NCI-H460 (cell line): ENCODE measurements around the gene PPDPF. TPM values are rescaled to one million over a fixed set of nuclear protein-coding genes. Genes with fewer than 3 reads are reported as not detected.
"Not testable (repeated sequence)": the region's sequence is repeated elsewhere in the genome, so short reads cannot be mapped to it uniquely, and the experiment has no call there.

Experiments
- DNase-seq: peaks from one replicate; pipeline ENCODE4 v3.0.0-alpha.2; 2016; ENCODE audit warnings: low read depth; ENCODE audit errors: extremely low read depth
- total RNA-seq: library from RNA; depleted of rRNA; stranded (reverse); fragments of >200 nt; shearing (Covaris generic); gene quantifications from 2 replicates; pipeline ENCODE4 v1.2.3, GENCODE V29; 2014

PPDPF gene
- total RNA-seq, 1 experiment from 2014 or later = 44.7 TPM

DNA sequence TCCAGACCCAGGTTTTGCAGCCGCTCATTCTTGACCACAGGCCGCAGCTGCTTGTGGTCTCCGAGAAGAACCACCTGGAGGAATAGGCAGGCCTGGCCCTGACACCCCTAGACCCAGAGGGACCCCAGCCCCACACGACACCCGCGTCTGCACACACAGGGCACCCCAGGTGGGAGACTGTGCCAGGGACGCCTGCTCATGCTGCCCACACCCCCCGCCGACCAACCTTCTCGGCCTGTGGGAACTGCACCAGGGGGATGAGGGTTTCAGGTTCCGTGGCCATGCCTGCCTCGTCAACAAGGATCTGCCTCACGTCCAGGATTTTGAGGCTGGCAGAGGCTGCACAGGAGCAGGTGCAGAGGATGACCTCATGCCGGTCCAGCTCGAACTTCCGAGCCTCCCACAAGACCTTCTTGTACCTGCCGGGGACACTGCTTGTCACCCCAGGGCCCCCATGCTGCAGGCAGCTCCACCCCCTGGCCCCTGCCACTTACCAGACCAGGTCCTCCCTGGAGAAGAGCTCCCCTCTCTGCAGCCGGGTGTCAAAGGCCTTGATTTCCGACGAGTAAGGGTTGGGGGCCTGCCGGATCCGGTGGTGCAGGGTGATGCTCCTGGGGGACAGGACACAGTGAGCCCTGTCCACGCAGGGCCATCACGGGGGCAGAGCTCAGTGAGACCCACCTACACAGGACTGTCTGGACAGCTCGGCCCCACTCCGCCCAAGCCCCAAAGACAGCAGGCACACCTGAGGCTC is 40.5 kb downstream of the PPDPF start:
- DNase-seq = no peak

DNA sequence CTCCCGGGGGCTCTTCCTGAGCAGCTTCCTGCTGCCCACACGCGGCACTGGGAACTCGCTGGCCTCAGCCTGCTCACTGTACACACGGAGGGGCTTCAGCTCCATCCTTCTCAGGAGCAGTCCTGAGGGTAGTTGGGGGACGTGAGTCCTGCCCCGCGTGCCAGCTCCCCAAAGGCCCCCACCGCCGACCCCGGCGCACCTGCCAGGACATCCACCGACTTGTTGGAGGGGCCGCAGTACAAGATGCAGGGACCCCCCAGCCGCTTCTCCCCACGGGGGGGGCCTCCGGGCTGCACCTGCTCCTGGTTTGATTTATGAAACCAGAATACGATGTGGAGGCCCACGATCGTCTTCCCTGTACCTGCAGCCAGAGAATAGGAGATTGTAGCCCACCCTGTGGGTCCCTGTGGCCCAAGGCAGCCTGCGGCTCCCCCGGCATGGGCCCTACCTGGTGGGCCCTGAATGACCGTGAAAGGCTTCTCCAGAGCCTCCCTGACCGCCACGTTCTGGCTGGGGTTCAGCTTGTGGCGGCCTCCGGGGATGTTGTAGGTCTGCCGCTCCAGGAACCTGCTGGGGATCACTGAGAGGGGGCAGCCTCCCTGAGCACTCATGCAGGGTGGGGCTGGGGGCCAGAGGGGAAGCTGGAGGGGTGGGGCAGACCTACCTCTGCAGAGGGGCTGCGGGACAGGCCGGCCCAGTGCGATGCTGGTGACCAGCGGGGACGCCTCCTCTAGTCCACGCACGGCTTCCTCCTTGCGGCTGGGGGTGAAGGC is 41.2 kb downstream of the PPDPF start:
- DNase-seq = no peak

DNA sequence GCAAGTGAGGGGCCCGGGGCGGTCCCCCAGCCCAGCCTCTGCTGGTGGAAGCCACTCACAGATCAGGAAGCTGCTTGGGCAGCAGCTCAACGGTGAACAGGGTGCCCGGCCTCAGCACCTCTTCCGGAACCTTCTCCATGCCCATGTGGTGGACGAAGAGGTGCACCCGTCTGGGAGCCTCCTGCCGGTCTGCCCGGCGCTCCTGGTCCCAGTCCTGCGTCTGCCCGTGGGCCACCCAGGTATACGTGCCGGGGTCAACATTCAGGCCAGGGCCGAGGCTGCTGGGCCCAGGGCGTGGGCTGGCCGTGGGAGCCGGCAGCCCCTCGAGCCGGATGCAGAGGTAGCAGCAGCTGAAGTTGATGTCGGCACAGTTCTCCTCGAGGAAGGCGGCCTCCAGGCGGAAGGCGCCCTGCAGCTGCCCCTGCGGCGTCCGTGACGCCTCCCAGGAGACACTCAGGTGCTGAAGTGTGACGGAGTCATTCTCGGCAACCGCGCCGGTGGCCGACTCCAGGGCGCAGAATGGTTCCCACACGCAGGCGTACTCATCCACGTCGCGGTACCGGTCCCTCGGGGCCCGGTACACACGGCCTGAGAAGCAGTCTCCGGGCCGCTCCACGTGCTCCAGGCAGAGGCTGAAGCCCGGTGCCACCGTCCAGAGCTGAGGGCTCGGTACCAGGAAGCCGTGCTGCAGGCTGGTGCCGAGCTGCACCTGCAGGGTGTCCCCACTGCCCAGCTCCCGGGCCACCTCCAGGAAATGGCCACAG is 42.1 kb downstream of the PPDPF start:
- no peak for DNase-seq

DNA sequence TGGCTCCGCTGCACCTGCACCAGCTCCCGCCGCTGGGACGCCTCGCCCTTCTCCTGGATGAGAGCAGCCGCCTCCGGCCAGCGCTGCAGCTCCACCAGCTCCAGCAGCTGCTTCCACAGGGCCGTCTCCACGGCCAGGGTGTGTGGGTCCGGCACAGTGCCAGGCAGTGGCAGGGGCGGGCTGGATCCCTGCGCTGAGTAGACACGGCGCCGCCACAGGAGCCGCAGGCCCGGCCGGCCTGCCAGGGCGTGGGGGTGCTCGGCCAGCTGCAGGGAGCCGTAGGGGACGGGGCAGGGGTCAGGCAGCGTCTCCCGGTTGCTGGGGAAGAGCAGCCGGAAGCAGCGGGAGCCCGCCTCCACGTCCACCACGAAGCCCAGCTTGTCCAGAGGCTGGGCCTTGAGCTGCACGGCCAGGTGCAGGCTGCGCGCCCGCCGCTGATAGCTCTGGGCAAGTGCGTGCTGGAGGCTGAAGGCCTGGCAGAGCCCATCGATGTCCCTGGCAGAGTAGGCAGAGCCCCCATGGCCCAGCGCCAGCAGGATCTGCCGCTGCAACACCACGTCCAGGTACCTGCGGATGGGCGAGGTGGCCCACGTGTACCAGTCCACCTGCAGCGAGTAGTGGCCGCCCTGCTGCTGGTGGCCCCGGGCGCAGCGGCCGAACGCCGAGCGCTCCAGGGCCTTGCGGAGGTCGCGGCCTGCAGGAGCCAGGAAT is 42.8 kb downstream of the PPDPF start:
- DNase-seq = no peak

DNA sequence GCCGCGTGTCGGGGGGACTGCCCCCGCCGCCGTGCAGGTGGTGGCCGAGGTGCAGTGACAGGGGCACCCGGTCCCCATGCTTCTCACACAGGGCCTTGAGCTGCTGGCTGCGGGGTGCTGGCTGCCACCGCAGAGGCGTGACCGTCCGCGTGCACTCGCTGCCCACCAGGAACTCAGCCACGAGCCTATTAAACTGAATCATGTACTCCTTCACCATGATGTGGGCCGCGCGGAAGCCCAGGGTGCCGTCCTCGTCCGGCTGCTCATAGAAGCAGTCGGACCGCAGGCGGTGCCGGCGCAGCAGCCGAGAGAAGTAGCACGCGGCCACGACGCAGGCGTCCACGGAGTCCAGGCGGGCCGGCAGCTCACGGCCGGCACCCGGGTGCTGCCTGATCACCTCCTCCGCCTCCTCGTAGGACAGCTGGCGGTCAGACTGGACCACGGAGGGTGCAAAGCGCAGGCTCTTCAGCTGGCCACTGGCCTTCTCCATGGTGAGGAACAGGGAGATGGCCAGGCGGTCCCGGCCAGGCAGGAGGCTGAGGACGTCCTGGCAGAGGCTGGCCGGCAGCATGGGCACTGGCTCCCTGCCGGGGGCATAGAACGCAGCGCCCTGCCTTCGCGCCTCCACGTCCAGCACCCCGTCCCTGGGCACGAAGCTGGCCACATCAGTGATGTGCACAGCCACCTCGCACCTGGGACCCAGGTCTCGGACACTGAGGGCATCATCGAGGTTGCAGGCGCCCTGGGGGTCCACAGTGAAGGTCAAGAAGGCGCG is 43.7 kb downstream of the PPDPF start:
- no peak for DNase-seq

GRCh38 chr20:63565021-63565698 is 44.6 kb downstream of the PPDPF start:
- no peak for DNase-seq

DNA sequence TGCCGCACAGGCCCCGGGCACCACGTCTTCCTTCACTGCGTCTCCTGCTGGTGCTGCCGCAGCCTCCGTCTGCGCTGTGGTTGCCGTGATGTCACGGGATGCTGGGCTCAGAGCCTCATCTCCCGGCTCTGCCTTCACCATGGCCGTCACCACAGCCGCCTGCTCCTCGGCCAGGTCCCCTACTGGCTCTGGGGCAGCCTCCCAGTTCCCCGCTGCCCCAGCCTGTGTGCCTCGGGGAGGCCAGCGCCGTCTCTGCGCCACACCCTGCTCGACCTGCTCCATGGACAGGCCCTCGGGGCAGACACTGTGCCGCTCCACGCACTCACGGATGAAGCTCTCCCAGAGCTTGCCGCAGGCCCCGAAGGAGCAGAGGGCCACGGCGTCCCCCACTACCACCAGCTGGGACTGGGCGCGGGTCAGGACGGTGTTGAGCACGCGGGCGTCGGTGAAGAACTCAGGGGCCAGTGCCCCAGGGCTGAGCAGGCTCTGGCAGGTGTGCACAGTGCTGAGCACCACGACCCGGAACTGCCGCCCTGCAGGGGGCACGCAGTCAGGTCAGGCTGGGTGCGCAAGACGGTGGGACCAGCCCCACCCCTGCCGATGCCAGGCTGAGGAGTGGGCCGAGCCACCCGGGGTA is 45.3 kb downstream of the PPDPF start:
- DNase-seq = no peak

GRCh38 chr20:63566395-63567135 is 46.0 kb downstream of the PPDPF start:
- no peak for DNase-seq

DNA sequence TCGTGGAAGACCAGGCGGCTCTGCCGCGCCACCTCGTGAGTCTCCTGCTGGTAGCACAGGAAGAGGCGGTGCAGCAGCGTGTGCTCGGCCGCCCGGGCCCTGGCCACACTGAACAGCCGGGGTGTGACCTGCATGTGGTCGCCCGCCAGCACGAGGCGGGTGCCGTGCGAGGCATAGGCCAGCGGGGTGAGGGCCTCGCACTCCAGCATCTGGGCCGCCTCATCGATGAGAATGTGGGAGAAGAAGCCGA is 46.5 kb downstream of the PPDPF start:
- DNase-seq = no peak

DNA sequence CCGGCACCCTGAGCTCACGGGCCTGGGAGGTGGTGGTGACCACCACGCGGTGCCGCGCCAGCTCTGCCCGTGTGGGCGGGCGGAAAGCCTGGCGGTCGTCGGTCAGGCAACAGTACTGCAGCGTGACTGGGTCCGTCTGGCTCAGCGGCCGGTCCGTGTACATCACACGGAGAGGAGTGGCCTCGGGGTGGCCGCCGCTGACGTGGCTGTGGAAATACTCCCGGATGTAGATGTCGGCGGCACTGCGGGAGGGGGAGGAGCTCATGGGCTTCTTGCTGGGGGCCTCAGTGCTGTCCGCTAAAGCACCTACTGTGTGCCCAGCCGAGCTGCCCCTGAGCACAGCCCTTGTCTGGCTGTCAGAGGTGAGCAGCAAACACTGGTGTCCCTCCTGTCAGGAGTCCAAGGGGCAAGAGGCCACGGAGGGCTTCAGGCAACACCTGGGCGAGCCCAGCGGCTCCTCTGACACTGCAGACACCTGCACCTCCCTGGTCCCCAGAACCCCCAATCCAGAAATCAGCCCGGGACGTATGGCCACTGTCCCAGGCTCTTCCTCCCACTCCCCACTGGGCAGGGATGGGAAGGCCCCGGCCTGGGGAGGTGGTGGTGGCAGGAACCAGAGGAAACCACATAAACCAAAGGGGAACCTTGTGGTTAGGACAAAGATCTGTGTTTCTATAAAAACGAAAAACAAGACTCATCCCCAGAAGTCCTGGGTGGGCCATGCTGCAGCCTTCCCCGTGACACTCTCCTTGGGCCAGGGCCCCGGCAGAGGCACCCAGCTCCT is 47.0 kb downstream of the PPDPF start:
- no peak for DNase-seq

GRCh38 chr20:63568170-63568981 is 47.8 kb downstream of the PPDPF start:
- DNase-seq = no peak

- no peak for DNase-seq
Measured at GRCh38 chr20:63568986-63569949, 48.7 kb downstream of the PPDPF start.

DNA sequence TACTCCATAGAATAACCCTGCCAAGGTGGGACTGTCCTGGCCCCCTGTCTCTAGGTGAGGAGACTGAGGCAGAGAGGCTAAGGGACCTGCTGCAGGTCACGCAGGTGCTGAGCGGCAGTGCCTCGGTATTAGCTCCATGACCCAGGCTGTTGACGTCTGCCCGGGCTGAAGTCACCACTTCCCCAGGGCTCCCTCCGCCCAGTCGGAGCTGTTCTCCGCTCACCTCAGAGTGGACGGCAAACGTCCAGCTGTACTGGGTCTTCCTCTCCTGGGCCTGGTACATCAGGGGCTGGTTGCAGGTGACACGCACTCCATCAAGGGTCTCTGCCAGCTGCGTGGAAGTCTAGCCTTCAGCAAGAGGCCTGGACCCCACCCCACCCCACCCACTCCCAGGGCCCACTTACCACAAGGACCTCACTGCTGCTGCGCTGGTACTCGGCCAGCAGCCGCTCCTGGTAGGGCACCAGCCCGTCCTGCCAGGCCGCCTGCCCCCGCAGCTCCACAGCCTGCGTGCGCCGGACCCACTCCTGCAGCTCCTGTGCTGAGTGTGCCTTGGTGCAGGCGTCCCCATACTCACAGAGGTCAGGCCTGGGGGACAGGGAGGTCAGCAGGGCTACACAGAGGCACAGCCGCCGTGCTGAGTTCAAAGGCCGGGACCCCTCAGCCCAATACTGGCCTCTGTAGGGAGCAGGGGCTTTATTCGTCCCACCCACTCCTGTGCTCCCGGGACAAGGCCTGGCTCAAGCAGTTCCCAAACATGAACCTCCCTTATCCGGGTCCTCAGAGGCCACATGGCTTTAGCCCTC is 49.9 kb downstream of the PPDPF start:
- DNase-seq = no peak

- DNase-seq = not testable (repeated sequence)
Measured at GRCh38 chr20:63571087-63571478, 50.5 kb downstream of the PPDPF start.
